SJSA1 (cell line): ENCODE results near the gene PTPRA. TPM values are rescaled to one million over a fixed set of nuclear protein-coding genes. Genes with fewer than 3 reads are reported as not detected.
"Not testable (repeated sequence)": the region's sequence is repeated elsewhere in the genome, so short reads cannot be mapped to it uniquely, and the experiment has no call there.

Source experiments
- DNase-seq, 2 experiments: peaks; one replicate each; pipeline ENCODE4 v3.0.0-alpha.2; 2015 to 2020; ENCODE audit warnings: low spot score in 2 of 2, low read depth in 1 of 2
- H3K27ac ChIP-seq: fragments of 250-450 bp; sonication (Bioruptor Pico); 2 replicates; pipeline ENCODE4 v1.5.1; 2020; ENCODE audit warnings: mild to moderate bottlenecking, moderate library complexity
- H3K27me3 ChIP-seq: fragments of 250-450 bp; sonication (Bioruptor Pico); replicated peaks from 2 replicates; pipeline ENCODE4 v1.5.1; 2020; ENCODE audit warnings: mild to moderate bottlenecking, moderate library complexity
- H3K36me3 ChIP-seq: fragments of 250-450 bp; sonication (Bioruptor Pico); 2 replicates; pipeline ENCODE4 v1.5.1; 2020; ENCODE audit warnings: mild to moderate bottlenecking
- H3K4me1 ChIP-seq: fragments of 250-450 bp; sonication (Bioruptor Pico); replicated peaks from 2 replicates; pipeline ENCODE4 v1.6.1; 2021; ENCODE audit warnings: mild to moderate bottlenecking
- H3K4me3 ChIP-seq: fragments of 250-450 bp; sonication (Bioruptor Pico); 2 replicates; pipeline ENCODE4 v1.5.1; 2020; ENCODE audit warnings: mild to moderate bottlenecking
- H3K9me3 ChIP-seq: fragments of 250-450 bp; sonication (Bioruptor Pico); replicated peaks from 2 replicates; pipeline ENCODE4 v1.5.1; 2020; ENCODE audit warnings: mild to moderate bottlenecking
- total RNA-seq: library from RNA; depleted of rRNA; stranded (reverse); fragments of >200 nt; shearing (Covaris generic); gene quantifications from 2 replicates; pipeline ENCODE4 v1.2.3, GENCODE V29; 2014

PTPRA gene
- total RNA-seq, 1 experiment from 2014 or later, result 36.4 TPM

DNA sequence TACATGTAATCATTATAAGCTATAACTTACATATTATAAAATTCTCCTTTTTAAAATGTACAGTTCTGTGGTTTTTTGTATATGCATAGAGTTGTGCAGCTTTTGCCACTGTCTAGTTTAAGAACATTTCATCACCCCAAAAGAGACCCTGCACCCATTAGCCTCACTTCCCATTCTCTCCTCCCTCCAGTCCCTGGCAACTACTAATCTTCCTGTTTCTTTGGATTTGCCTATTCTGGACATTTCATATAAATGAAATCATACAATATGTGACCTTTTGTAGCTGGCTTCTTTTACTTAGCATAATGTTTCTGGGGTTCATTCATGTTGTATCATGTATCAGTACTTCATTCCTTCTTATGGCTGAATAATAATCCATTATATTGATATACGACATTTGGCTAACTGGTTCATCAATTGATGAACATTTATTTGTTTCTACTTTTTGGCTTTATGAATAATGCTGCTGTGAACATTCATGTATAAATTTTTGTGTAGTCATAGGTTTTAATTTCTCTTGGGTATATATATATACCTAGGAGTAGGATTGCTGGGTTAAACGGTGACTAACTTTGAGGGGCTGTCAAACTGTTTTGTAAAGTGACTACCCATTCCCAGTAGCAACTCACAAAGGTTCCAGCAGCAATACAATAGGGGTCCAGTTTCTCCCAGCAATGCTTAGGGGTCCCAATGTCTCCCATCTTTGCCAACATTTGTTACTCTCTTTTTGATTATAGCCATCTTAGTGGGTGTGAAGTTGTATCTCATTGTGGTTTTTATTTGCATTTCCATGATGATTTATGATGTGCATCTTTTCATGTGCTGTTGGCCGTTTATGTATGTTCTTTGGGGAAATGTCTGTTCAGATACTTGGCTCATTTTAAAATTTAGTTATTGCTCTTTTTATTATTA lies 10.7 kb downstream of the PTPRA start:
- no peak for DNase-seq
- Histone ChIP-seq H3K27me3 (no peaks in the 10 kb centered on the region), H3K9me3 (no peaks in the 10 kb centered on the region), H3K27ac (no peak overlapping the region), H3K4me3 (no peak overlapping the region), H3K36me3 (no peaks in the 10 kb centered on the region), H3K4me1 (no peaks in the 10 kb centered on the region)

DNA sequence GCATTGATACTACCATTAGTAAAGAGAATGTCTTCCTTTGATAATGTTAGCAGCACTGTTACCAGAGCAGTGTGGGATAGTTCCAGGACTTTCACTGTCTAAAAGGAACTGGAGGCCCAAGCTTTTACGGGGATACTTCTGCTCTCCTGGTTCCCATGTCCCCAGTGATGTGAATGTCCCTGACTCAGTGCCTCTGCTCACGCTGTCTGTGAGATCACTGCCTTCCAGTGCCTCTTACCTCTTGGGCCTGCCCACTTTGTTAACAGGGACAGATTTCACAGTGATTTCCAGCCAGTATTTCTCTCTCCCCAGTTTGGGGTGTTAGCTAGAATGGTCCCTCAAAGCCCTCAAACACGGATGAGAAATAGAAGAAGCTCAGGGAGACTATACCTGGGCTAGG lies 14.4 kb downstream of the PTPRA start:
- DNase-seq, result no peak

GRCh38 chr20:2888224-2888955 lies 15.1 kb downstream of the PTPRA start:
- Histone ChIP-seq H3K36me3 (peaks cover 8% of the 10 kb centered on the region; the same call in 1 of the 2 replicates), H3K27ac (no peak overlapping the region), H3K4me3 (no peak overlapping the region), H3K9me3 (no peaks in the 10 kb centered on the region), H3K4me1 (peaks cover 9% of the 10 kb centered on the region; the same call in 1 of the 2 replicates), H3K27me3 (no peaks in the 10 kb centered on the region)
- no peak for DNase-seq

More for the DNA sequence above, 14.4 kb downstream of the PTPRA start:
- no peak overlapping the region for H3K27ac ChIP-seq
- no peak overlapping the region for H3K4me3 ChIP-seq
- H3K36me3 ChIP-seq, result peaks cover 7% of the 10 kb centered on the region; the same call in 1 of the 2 replicates
- no peaks in the 10 kb centered on the region for H3K9me3 ChIP-seq
- no peaks in the 10 kb centered on the region for H3K27me3 ChIP-seq
- peaks cover 9% of the 10 kb centered on the region; the same call in 1 of the 2 replicates for H3K4me1 ChIP-seq

DNA sequence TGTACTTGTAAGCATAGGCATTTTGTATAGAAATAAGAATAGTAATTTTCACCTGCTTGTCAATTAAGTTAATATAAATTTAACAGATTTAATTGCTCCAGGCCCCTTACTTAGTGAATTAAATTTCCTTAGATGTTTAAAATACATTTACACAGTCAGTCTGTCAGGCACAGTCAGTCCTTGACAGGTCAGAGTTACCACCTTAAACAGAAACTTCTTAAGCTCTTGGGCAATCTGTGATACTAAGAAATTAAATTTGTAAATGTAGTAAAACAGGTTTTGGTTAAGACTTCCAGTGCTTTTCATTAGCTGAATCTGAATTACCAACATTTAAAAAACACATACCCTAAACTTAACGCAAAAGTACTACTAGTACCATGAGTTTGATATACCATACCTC lies 15.9 kb downstream of the PTPRA start:
- no peaks in the 10 kb centered on the region; the same call in 1 of the 2 replicates for H3K9me3 ChIP-seq
- H3K4me3 ChIP-seq, result no peak overlapping the region
- no peaks in the 10 kb centered on the region for H3K27me3 ChIP-seq
- DNase-seq, result no peak
- H3K4me1 ChIP-seq, result peaks cover 9% of the 10 kb centered on the region; the same call in 1 of the 2 replicates
- H3K27ac ChIP-seq, result no peak overlapping the region
- peaks cover 8% of the 10 kb centered on the region; the same call in 1 of the 2 replicates for H3K36me3 ChIP-seq

GRCh38 chr20:2889797-2890196 lies 16.5 kb downstream of the PTPRA start:
- peaks cover 8% of the 10 kb centered on the region; the same call in 1 of the 2 replicates for H3K36me3 ChIP-seq
- no peak overlapping the region for H3K4me3 ChIP-seq
- DNase-seq, result no peak
- no peak overlapping the region for H3K27ac ChIP-seq
- no peaks in the 10 kb centered on the region for H3K27me3 ChIP-seq
- H3K4me1 ChIP-seq, result peaks cover 9% of the 10 kb centered on the region; the same call in 1 of the 2 replicates
- H3K9me3 ChIP-seq, result no peaks in the 10 kb centered on the region; the same call in 1 of the 2 replicates

GRCh38 chr20:2890742-2891141 lies 17.5 kb downstream of the PTPRA start:
- no peak for DNase-seq

DNA sequence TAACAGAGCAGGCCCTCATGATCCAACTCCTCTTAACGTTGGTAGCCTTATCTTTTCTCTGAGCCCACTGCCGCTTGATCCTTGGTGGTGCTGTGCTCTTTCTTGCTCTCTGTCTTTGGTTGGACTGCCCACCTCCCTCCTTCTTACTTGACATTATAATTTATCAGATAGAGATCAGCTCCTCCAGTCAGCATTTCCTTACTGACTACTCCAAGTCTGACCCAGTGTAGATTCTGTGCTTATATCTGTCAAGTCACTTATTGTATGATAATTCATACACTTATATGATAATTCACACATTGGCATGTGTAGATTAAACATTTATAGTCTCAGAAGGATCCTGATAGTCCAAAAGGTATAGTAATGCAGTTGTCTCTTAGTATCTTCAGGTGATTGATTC lies 18.1 kb downstream of the PTPRA start:
- no peak for DNase-seq
- peaks cover 8% of the 10 kb centered on the region; the same call in 1 of the 2 replicates for H3K36me3 ChIP-seq
- H3K4me3 ChIP-seq, result no peak overlapping the region
- H3K27ac ChIP-seq, result no peak overlapping the region
- H3K27me3 ChIP-seq, result no peaks in the 10 kb centered on the region
- H3K9me3 ChIP-seq, result no peaks in the 10 kb centered on the region; the same call in 1 of the 2 replicates
- H3K4me1 ChIP-seq, result peaks cover 9% of the 10 kb centered on the region; the same call in 1 of the 2 replicates

More at GRCh38 chr20:2890742-2891141, 17.5 kb downstream of the PTPRA start:
- Histone ChIP-seq H3K4me1 (peaks cover 9% of the 10 kb centered on the region; the same call in 1 of the 2 replicates), H3K27ac (no peak overlapping the region), H3K9me3 (no peaks in the 10 kb centered on the region; the same call in 1 of the 2 replicates), H3K4me3 (no peak overlapping the region), H3K27me3 (no peaks in the 10 kb centered on the region), H3K36me3 (peaks cover 8% of the 10 kb centered on the region; the same call in 1 of the 2 replicates)

GRCh38 chr20:2892376-2892775 lies 19.1 kb downstream of the PTPRA start:
- Histone ChIP-seq H3K9me3 (no peaks in the 10 kb centered on the region; the same call in 1 of the 2 replicates), H3K27me3 (no peaks in the 10 kb centered on the region), H3K27ac (no peak overlapping the region), H3K36me3 (peaks cover 8% of the 10 kb centered on the region; the same call in 1 of the 2 replicates), H3K4me1 (peaks cover 9% of the 10 kb centered on the region; the same call in 1 of the 2 replicates), H3K4me3 (no peak overlapping the region)
- no peak for DNase-seq

DNA sequence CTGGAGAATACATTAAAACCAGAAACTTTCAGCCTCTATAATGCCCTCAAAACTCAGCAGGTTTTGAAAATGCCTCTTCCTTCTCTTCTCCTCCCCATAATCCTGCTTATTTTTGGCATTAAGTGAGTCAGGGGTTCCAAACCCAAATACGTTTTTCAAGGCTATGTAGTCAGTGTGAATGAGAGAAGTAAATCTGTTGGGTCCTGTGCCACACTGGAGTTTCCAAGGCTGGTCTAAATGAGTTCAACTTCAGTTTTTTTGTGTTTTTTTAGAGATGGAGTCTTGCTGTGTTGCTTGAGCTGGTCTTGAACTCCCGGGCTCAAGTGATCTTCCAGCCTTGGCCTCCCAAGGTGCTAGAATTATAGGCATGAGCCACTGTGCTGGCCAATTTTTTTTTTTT lies 20.9 kb downstream of the PTPRA start:
- H3K27ac ChIP-seq, result no peak overlapping the region
- peaks cover 9% of the 10 kb centered on the region; the same call in 1 of the 2 replicates for H3K4me1 ChIP-seq
- H3K9me3 ChIP-seq, result no peaks in the 10 kb centered on the region; the same call in 1 of the 2 replicates
- DNase-seq, result no peak
- no peaks in the 10 kb centered on the region for H3K27me3 ChIP-seq
- H3K4me3 ChIP-seq, result no peak overlapping the region
- peaks cover 8% of the 10 kb centered on the region; the same call in 1 of the 2 replicates for H3K36me3 ChIP-seq

- H3K4me3 ChIP-seq, H3K27me3 ChIP-seq, H3K36me3 ChIP-seq, H3K27ac ChIP-seq, H3K9me3 ChIP-seq, H3K4me1 ChIP-seq, DNase-seq: not testable (repeated sequence)
Measured at GRCh38 chr20:2895154-2895553, 21.9 kb downstream of the PTPRA start.

- Histone ChIP-seq H3K36me3 (no peaks in the 10 kb centered on the region), H3K27ac (no peak overlapping the region), H3K27me3 (no peaks in the 10 kb centered on the region), H3K9me3 (no peaks in the 10 kb centered on the region; the same call in 1 of the 2 replicates), H3K4me3 (no peak overlapping the region), H3K4me1 (no peaks in the 10 kb centered on the region)
- no peak for DNase-seq
Measured at GRCh38 chr20:2899243-2899642, 26.0 kb downstream of the PTPRA start.

DNA sequence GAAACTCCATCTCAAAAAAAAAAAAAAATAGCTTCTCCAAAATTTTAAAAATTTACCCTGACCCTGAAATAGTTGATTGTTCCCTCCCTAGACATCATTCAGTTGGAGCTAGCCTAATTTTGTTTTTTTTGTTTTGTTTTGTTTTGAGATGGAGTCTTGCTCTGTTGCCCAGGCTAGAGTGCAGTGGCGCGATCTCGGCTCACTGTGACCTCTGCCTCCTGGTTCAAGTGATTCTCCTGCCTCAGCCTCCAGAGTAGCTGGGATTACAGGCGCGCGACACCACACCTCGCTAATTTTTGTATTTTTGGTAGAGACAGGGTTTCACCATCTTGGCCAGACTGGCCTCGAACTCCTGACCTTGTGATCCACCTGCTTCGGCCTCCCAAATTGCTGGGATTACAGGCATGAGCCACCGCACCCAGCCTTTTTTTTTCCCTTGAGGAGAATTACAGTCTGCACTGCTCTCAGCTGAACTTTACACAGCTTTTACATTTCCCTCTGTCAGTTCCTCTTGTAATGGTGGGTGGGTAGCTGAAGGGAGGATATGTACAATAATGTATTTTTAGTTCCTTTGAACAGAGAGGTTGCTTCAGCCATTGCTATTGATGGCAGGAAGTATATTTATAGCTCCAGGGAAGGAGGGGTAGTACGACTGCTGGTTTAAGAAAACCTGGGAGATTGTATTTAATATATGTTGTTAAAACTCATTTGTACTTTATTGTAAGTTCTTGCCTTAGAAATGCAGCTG lies 27.7 kb downstream of the PTPRA start:
- Histone ChIP-seq H3K36me3 (no peaks in the 10 kb centered on the region), H3K27me3 (no peaks in the 10 kb centered on the region), H3K9me3 (no peaks in the 10 kb centered on the region), H3K4me3 (no peak overlapping the region), H3K4me1 (no peaks in the 10 kb centered on the region), H3K27ac (no peak overlapping the region)
- no peak for DNase-seq

- Histone ChIP-seq H3K27me3 (no peaks in the 10 kb centered on the region), H3K4me3 (no peak overlapping the region), H3K27ac (no peak overlapping the region), H3K4me1 (no peaks in the 10 kb centered on the region), H3K9me3 (no peaks in the 10 kb centered on the region), H3K36me3 (no peaks in the 10 kb centered on the region)
- no peak for DNase-seq
Measured at GRCh38 chr20:2902291-2902690, 29.0 kb downstream of the PTPRA start.
